H1 (cell line): Measurements from ENCODE around the gene DLX2. TPM values are rescaled to one million over a fixed set of nuclear protein-coding genes. Genes with fewer than 3 reads are reported as not detected.

Source experiments
- BACH1 ChIP-seq: IDR thresholded peaks from 2 replicates; pipeline ENCODE4 v1.6.1; 2012; ENCODE audit warnings: low read length, improper control_type of control experiment
- CEBPB ChIP-seq: IDR thresholded peaks from 2 replicates; pipeline ENCODE4 v1.6.1; 2012; ENCODE audit warnings: low read depth, low read length
- CHD1 ChIP-seq: IDR thresholded peaks from 2 replicates; pipeline ENCODE4 v1.6.1; 2012; ENCODE audit warnings: low read depth, low read length, improper control_type of control experiment
- CREB1 ChIP-seq: IDR thresholded peaks from 2 replicates; pipeline ENCODE4 v1.6.1; 2012; ENCODE audit warnings: inconsistent platforms
- CTCF ChIP-seq, 3 experiments: IDR thresholded peaks; 1 replicate in 2 of 3; 2 replicates in 1 of 3; pipeline versions ENCODE4 v1.5.1 to v1.6.1; 2011; ENCODE audit warnings: low read length in 3 of 3, mild to moderate bottlenecking in 3 of 3, inconsistent platforms in 2 of 3, low read depth in 1 of 3, moderate library complexity in 1 of 3; ENCODE audit not compliant: insufficient read depth in 1 of 3; ENCODE audit errors: control extremely low read depth in 1 of 3
- EGR1 ChIP-seq: IDR thresholded peaks from 2 replicates; pipeline ENCODE4 v1.6.1; 2011; ENCODE audit warnings: low read depth, low read length, borderline replicate concordance
- FOSL1 ChIP-seq: IDR thresholded peaks from 2 replicates; pipeline ENCODE4 v1.6.1; 2011; ENCODE audit warnings: mild to moderate bottlenecking, low read depth, low read length, moderate library complexity; ENCODE audit not compliant: insufficient read depth
- GABPA ChIP-seq: IDR thresholded peaks from 2 replicates; pipeline ENCODE4 v1.6.1; 2011; ENCODE audit warnings: mild to moderate bottlenecking, low read length, moderate library complexity, borderline replicate concordance; ENCODE audit not compliant: insufficient read depth
- GTF2F1 ChIP-seq: IDR thresholded peaks from 2 replicates; pipeline ENCODE4 v1.6.1; 2012; ENCODE audit warnings: low read depth, low read length, improper control_type of control experiment, borderline replicate concordance
- HDAC2 ChIP-seq, 2 experiments: fragments of 300-600 bp in 1 of 2; sonication (generic) in 1 of 2; IDR thresholded peaks; 2 replicates each; pipeline ENCODE4 v1.6.1; 2011 to 2012; ENCODE audit warnings: low read depth in 2 of 2, low read length in 2 of 2, mild to moderate bottlenecking in 2 of 2, moderate library complexity in 2 of 2, borderline replicate concordance in 1 of 2, inconsistent platforms in 1 of 2
- JUN ChIP-seq: IDR thresholded peaks from 2 replicates; pipeline ENCODE4 v1.6.1; 2011; ENCODE audit warnings: low read depth, mild to moderate bottlenecking, improper control_type of control experiment, low read length
- MAFK ChIP-seq: IDR thresholded peaks from 2 replicates; pipeline ENCODE4 v1.6.1; 2012; ENCODE audit warnings: low read depth, mild to moderate bottlenecking, improper control_type of control experiment, low read length
- POLR2A ChIP-seq, 2 experiments: IDR thresholded peaks; 1 replicate in 1 of 2; 2 replicates in 1 of 2; pipeline ENCODE4 v1.6.1; 2011; ENCODE audit warnings: low read depth in 2 of 2, low read length in 2 of 2, mild to moderate bottlenecking in 2 of 2; ENCODE audit errors: control extremely low read depth in 1 of 2
- RXRA ChIP-seq: IDR thresholded peaks from 2 replicates; pipeline ENCODE4 v1.6.1; 2011; ENCODE audit warnings: low read depth, mild to moderate bottlenecking, low read length, moderate library complexity; ENCODE audit not compliant: insufficient read depth
- SIN3A ChIP-seq, 2 experiments: IDR thresholded peaks in 1 of 2; conservative IDR thresholded peaks in 1 of 2; 2 replicates each; pipeline ENCODE4 v1.6.1; 2011 to 2012; ENCODE audit warnings: low read length in 2 of 2, improper control_type of control experiment in 1 of 2, low read depth in 1 of 2, mild to moderate bottlenecking in 1 of 2
- SIRT6 ChIP-seq: IDR thresholded peaks from one replicate; pipeline ENCODE4 v1.7.1; 2012; ENCODE audit warnings: low read length, inconsistent platforms
- SP1 ChIP-seq: IDR thresholded peaks from 2 replicates; pipeline ENCODE4 v1.6.1; 2011; ENCODE audit warnings: low read depth, low read length
- SP4 ChIP-seq: IDR thresholded peaks from 2 replicates; pipeline ENCODE4 v1.6.1; 2012; ENCODE audit warnings: low read length, inconsistent platforms
- TCF12 ChIP-seq: IDR thresholded peaks from 2 replicates; pipeline ENCODE4 v1.6.1; 2011; ENCODE audit warnings: low read depth, mild to moderate bottlenecking, low read length
- polyA plus RNA-seq, 7 experiments: library from polyadenylated mRNA; depleted of rRNA in 3 of 7; stranded (reverse) in 5 of 7; unstranded in 2 of 7; fragments of >200 nt in 5 of 7; fragments of 200-250 nt in 2 of 7; gene quantifications; 1 replicate in 5 of 7; 2 replicates in 1 of 7; 4 replicates in 1 of 7; pipeline versions ENCODE4 v1.2.1 to v1.2.3, GENCODE V29; 2011 to 2013; ENCODE audit warnings: missing spikeins in 2 of 7, mixed read lengths in 2 of 7
- total RNA-seq: library from RNA; stranded (reverse); fragmentation: NEBNext Ultra II Directional; extraction: Animal tissue kit (Norgen Biotek cat#: 25700); gene quantifications from 2 replicates; pipeline ENCODE4 v1.2.1, GENCODE V29; 2021
- TF ChIP-seq, protein P1 (sequence below): IDR thresholded peaks from 2 replicates; pipeline ENCODE4 v1.6.1; 2011; ENCODE audit warnings: low read length, improper control_type of control experiment

DLX2 gene
- total and polyA plus RNA-seq, 2 of the 8 experiments (the other 6 are each of a cell fraction or from before 2014, with no cell fraction given), result 0.45 TPM; not detected in 1

GRCh38 chr2:172090044-172090961 is 12.4 kb downstream of the DLX2 start (continued):
- TF ChIP-seq JUN (no peak), SIRT6 (no peak), SP1 (no peak), HDAC2 (IDR thresholded peaks at IDR 0.05; ENCODE audit: borderline replicate concordance in 1 of 2, low read depth in 2 of 2, low read length in 2 of 2) (no peak), BACH1 (no peak), FOSL1 (no peak), CHD1 (no peak), GTF2F1 (no peak), TCF12 (no peak), SIN3A (conservative IDR thresholded peaks at IDR 0.05 in 1 of 2, IDR thresholded peaks at IDR 0.05 in 1 of 2; ENCODE audit: low read depth in 1 of 2, low read length in 2 of 2) (no peak), MAFK (no peak), RXRA (no peak), CEBPB (no peak), SP4 (no peak), POLR2A (IDR thresholded peaks at IDR 0.05; ENCODE audit: control extremely low read depth in 1 of 2, low read depth in 2 of 2, low read length in 2 of 2) (no peak), GABPA (no peak), CREB1 (no peak), CTCF (IDR thresholded peaks at IDR 0.05; ENCODE audit: control extremely low read depth in 1 of 3, insufficient read depth in 1 of 3, low read depth in 1 of 3, low read length in 3 of 3) (0 out of 4 replicates have a peak, but pooled peaks of 1 of the 3 experiments have one; percentile 1), EGR1 (no peak; the same call in 1 of the 2 replicates)
- TF ChIP-seq, protein P1, sequence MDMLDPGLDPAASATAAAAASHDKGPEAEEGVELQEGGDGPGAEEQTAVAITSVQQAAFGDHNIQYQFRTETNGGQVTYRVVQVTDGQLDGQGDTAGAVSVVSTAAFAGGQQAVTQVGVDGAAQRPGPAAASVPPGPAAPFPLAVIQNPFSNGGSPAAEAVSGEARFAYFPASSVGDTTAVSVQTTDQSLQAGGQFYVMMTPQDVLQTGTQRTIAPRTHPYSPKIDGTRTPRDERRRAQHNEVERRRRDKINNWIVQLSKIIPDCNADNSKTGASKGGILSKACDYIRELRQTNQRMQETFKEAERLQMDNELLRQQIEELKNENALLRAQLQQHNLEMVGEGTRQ, result no peak
